ENCODE data around the gene WNT7A. TPM values are rescaled to one million over a fixed set of nuclear protein-coding genes. Genes with fewer than 3 reads are reported as not detected.

Gene WNT7A
- total and polyA plus RNA-seq, 4 donors: not detected

GRCh38 chr3:13873818-13874217 is 6.1 kb downstream of the WNT7A start:
- Histone ChIP-seq H3K36me3 (ENCODE audit: control insufficient read depth in 4 of 4, insufficient read depth in 3 of 4, low read depth in 1 of 4, low read length in 3 of 4) (no peaks in the 10 kb centered on the region), H3K9ac (ENCODE audit: low read depth in 1 of 2, low read length in 2 of 2) (no peak overlapping the region), H3K4me3 (ENCODE audit: low read depth in 1 of 3, low read length in 3 of 3) (no peak overlapping the region), H3K9me3 (ENCODE audit: control insufficient read depth in 4 of 4, low read length in 3 of 4) (peaks cover 0 to 10% (median 7%) of the 10 kb centered on the region in 4 donors), H3K27me3 (ENCODE audit: control insufficient read depth in 4 of 4, insufficient read depth in 4 of 4, low read length in 3 of 4) (peaks cover 3 to 11% (median 9%) of the 10 kb centered on the region in 4 donors), H3K27ac (ENCODE audit: low read depth in 1 of 2, low read length in 2 of 2) (no peak overlapping the region), H3K4me1 (ENCODE audit: control insufficient read depth in 4 of 4, insufficient read depth in 4 of 4, low read length in 3 of 4) (peaks cover 5 to 8% (median 6%) of the 10 kb centered on the region in 4 donors)
- DNase-seq (ENCODE audit: low spot score): no peak
- no peak for TF ChIP-seq HNF4A (conservative IDR thresholded peaks at IDR 0.05)
- TF ChIP-seq, protein P1, sequence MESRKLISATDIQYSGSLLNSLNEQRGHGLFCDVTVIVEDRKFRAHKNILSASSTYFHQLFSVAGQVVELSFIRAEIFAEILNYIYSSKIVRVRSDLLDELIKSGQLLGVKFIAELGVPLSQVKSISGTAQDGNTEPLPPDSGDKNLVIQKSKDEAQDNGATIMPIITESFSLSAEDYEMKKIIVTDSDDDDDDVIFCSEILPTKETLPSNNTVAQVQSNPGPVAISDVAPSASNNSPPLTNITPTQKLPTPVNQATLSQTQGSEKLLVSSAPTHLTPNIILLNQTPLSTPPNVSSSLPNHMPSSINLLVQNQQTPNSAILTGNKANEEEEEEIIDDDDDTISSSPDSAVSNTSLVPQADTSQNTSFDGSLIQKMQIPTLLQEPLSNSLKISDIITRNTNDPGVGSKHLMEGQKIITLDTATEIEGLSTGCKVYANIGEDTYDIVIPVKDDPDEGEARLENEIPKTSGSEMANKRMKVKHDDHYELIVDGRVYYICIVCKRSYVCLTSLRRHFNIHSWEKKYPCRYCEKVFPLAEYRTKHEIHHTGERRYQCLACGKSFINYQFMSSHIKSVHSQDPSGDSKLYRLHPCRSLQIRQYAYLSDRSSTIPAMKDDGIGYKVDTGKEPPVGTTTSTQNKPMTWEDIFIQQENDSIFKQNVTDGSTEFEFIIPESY (IDR thresholded peaks at IDR 0.05): no peak
- WGBS: 32% methylated on average over 3 of the region's 3 CpGs

GRCh38 chr3:13872451-13872850 is 7.4 kb downstream of the WNT7A start:
- Histone ChIP-seq H3K4me3 (ENCODE audit: low read depth in 1 of 3, low read length in 3 of 3) (no peak overlapping the region), H3K27ac (ENCODE audit: low read depth in 1 of 2, low read length in 2 of 2) (no peak overlapping the region), H3K9ac (ENCODE audit: low read depth in 1 of 2, low read length in 2 of 2) (no peak overlapping the region), H3K4me1 (ENCODE audit: control insufficient read depth in 4 of 4, insufficient read depth in 4 of 4, low read length in 3 of 4) (no peaks in the 10 kb centered on the region), H3K9me3 (ENCODE audit: control insufficient read depth in 4 of 4, low read length in 3 of 4) (peaks cover 0 to 10% (median 7%) of the 10 kb centered on the region in 4 donors), H3K36me3 (ENCODE audit: control insufficient read depth in 4 of 4, insufficient read depth in 3 of 4, low read depth in 1 of 4, low read length in 3 of 4) (no peaks in the 10 kb centered on the region), H3K27me3 (ENCODE audit: control insufficient read depth in 4 of 4, insufficient read depth in 4 of 4, low read length in 3 of 4) (peaks cover 3 to 11% (median 7%) of the 10 kb centered on the region in 4 donors)
- 79% methylated on average over 4 of the region's 4 CpGs for WGBS
- DNase-seq (ENCODE audit: low spot score): no peak
- TF ChIP-seq, protein P2, sequence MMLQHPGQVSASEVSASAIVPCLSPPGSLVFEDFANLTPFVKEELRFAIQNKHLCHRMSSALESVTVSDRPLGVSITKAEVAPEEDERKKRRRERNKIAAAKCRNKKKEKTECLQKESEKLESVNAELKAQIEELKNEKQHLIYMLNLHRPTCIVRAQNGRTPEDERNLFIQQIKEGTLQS (IDR thresholded peaks at IDR 0.05): no peak
- TF ChIP-seq SP1 (IDR thresholded peaks at IDR 0.05): no peak
- no peak for TF ChIP-seq HNF4G (IDR thresholded peaks at IDR 0.05)
- TF ChIP-seq FOXA1 (IDR thresholded peaks at IDR 0.05): no peak
- no peak for TF ChIP-seq JUND (IDR thresholded peaks at IDR 0.05)
- TF ChIP-seq MAX (IDR thresholded peaks at IDR 0.05): no peak
- TF ChIP-seq RAD21 (IDR thresholded peaks at IDR 0.05): no peak
- no peak for TF ChIP-seq REST (IDR thresholded peaks at IDR 0.05)
- no peak for TF ChIP-seq YY1 (IDR thresholded peaks at IDR 0.05)
- no peak for TF ChIP-seq EGR1 (IDR thresholded peaks at IDR 0.05; ENCODE audit: low read depth in 2 of 2)
- no peak for TF ChIP-seq FOXA2 (IDR thresholded peaks at IDR 0.05)
- no peak for TF ChIP-seq GABPA (IDR thresholded peaks at IDR 0.05 in 1 of 2, conservative IDR thresholded peaks at IDR 0.05 in 1 of 2)
- no peak for TF ChIP-seq RXRA (IDR thresholded peaks at IDR 0.05)
- no peak for TF ChIP-seq CTCF (IDR thresholded peaks at IDR 0.05; ENCODE audit: low read depth, low read length, missing input control)
- TF ChIP-seq NR2F2 (IDR thresholded peaks at IDR 0.05): no peak
- no peak for TF ChIP-seq HNF4A (conservative IDR thresholded peaks at IDR 0.05)
- TF ChIP-seq, protein P1 (IDR thresholded peaks at IDR 0.05): no peak
- TF ChIP-seq TAF1 (conservative IDR thresholded peaks at IDR 0.05): no peak

Measured in liver (tissue), 9 donors.